ENCODE measurements around the gene MPV17L2.

DNA sequence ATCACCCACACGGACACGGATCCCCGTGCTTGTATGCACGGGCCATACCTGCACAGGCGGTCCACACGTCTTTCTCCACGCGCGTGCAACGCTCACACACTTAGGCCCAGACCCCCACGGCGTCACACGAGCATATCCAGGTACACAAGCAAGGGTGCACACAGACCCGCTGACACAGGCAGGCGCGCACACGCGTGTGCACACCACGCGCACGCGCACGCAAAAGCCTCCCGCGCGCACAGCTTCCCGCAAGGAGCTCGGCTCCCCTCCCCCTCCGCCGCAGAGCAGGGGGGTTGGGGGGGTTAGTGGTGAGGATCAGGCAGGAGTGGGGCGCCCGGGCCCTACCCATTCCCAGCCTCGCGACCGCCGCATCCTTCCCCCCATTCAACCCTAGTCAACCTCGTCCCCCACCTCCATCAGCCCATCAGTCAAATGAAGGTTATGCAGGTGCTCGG, 10.4 kb downstream of the MPV17L2 start:
- TF ChIP-seq CTCF (IDR thresholded peaks at IDR 0.05) (peak in 1 of 3 experiments; percentile 8), POLR2A (IDR thresholded peaks at IDR 0.05; ENCODE audit: low read depth) (no peak), EP300 (IDR thresholded peaks at IDR 0.05) (no peak), POLR2AphosphoS5 (IDR thresholded peaks at IDR 0.05) (no peak)
